ENCODE data around the gene SLC25A51. TPM values are rescaled to one million over a fixed set of nuclear protein-coding genes. Genes with fewer than 3 reads are reported as not detected.

Gene SLC25A51
- total RNA-seq, 4 donors from 2014 or later = 28.9 to 34.6 (median 31.6) TPM

DNA sequence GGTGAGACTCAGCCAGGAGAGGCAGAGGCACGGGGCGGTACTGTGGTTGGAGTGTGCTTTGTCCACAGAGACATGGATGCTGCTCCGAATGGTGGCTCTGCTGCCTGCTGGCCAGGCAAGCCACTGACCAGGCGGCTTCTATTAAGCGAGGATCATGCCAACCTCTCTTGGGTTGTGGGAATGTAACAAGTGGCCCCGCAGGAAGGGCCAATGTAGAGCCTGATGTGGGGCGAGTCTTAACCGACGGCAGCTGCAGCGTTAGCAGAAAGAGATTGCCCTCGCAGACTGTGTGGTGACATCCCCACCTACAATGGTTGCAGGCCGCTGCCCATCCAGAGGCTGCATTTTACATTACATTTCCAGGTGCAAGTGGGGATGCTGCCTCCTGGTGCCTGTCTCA is 46.6 kb upstream of the SLC25A51 start:
- Histone ChIP-seq H3K27ac (no peak overlapping the region), H3K4me3 (replicated peaks in 1 of 3) (no peak overlapping the region), H3K9me3 (no peaks in the 10 kb centered on the region), H3K36me3 (no peaks in the 10 kb centered on the region), H3K27me3 (no peaks in the 10 kb centered on the region), H3K4me1 (peaks cover 0 to 6% of the 10 kb centered on the region in 2 donors)
- intact Hi-C loops (cut with DNase I) = no loop called here
- WGBS, 2 donors = 99 to 100% methylated on average over 12 of the region's 12 CpGs
- DNase-seq = no peak
- TF ChIP-seq, protein P1, sequence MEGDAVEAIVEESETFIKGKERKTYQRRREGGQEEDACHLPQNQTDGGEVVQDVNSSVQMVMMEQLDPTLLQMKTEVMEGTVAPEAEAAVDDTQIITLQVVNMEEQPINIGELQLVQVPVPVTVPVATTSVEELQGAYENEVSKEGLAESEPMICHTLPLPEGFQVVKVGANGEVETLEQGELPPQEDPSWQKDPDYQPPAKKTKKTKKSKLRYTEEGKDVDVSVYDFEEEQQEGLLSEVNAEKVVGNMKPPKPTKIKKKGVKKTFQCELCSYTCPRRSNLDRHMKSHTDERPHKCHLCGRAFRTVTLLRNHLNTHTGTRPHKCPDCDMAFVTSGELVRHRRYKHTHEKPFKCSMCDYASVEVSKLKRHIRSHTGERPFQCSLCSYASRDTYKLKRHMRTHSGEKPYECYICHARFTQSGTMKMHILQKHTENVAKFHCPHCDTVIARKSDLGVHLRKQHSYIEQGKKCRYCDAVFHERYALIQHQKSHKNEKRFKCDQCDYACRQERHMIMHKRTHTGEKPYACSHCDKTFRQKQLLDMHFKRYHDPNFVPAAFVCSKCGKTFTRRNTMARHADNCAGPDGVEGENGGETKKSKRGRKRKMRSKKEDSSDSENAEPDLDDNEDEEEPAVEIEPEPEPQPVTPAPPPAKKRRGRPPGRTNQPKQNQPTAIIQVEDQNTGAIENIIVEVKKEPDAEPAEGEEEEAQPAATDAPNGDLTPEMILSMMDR (IDR thresholded peaks at IDR 0.05) = no peak
- no peak for TF ChIP-seq POLR2A (IDR thresholded peaks at IDR 0.05)

DNA sequence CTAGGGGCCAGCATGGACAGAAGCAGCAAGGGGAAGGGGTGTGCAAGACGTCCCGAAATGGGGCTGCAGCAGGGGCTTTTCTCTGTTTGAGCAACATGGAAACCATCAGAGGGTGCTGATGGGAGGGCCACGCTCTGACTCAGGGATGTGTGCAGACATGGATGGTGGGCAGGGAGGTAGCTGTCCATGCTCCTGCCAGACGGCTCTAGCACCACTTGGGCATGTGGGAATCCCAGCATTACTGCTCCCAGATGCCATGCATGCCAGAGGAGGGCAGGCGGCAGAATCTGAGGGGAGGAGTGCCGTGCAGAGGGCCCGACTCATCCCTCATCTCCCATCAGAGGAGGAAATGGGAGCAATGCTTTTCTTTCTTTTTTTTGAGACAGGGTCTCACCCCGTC is 45.6 kb upstream of the SLC25A51 start:
- no peak for DNase-seq
- H3K27ac ChIP-seq = no peak overlapping the region
- H3K36me3 ChIP-seq = no peaks in the 10 kb centered on the region
- TF ChIP-seq POLR2A (IDR thresholded peaks at IDR 0.05) = no peak
- intact Hi-C loops (cut with DNase I) = loop anchor here (10.0 kb wide), 1 partner anchor 65 kb away; no protein-coding TSS in a partner anchor
- WGBS, 2 donors = 86 to 95% methylated on average over 7 to 8 of the region's 8 CpGs
- H3K4me1 ChIP-seq = peaks cover 0 to 6% of the 10 kb centered on the region in 2 donors
- no peak overlapping the region for H3K4me3 ChIP-seq (replicated peaks in 1 of 3)
- H3K27me3 ChIP-seq = no peaks in the 10 kb centered on the region
- H3K9me3 ChIP-seq = no peaks in the 10 kb centered on the region

DNA sequence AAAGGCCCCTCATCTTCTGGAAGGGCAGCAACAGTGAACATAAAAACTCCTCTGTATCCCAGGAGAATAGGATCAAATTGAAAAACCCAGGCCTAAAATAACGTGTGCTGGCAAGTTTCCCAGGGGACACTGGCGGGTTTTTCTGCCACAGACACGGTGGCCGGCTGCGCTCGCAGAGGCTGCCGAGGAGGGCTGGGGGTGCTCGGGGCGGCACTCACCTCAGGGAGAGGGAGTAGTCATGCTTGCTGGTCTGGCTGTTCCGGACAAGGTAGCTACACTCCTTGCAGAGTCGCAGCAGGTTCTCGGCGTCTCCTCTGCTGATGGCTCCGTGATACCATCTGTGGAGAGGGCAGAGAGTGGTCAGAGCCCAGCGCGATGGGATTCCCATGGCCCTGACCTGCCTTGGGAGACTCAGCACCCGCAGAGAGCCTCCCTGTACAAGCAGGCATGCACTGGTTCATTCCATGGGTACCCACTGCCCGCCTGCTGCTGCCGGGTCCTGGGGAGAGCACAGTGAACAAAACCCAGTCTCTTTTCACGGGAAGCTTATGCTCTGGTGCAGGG is 44.6 kb upstream of the SLC25A51 start:
- no peak for DNase-seq
- 87 to 91% methylated on average over 14 to 20 of the region's 20 CpGs for WGBS, 2 donors
- intact Hi-C loops (cut with DNase I) = loop anchor here (10.0 kb wide), 1 partner anchor 66 kb away; no protein-coding TSS in a partner anchor
- Histone ChIP-seq H3K4me3 (replicated peaks in 1 of 3) (no peak overlapping the region), H3K9me3 (no peaks in the 10 kb centered on the region), H3K4me1 (peaks cover 8 to 12% of the 10 kb centered on the region in 2 donors), H3K27me3 (no peaks in the 10 kb centered on the region), H3K36me3 (no peaks in the 10 kb centered on the region), H3K27ac (no peak overlapping the region)
- TF ChIP-seq, protein P1 (IDR thresholded peaks at IDR 0.05) = no peak
- no peak for TF ChIP-seq POLR2A (IDR thresholded peaks at IDR 0.05)

DNA sequence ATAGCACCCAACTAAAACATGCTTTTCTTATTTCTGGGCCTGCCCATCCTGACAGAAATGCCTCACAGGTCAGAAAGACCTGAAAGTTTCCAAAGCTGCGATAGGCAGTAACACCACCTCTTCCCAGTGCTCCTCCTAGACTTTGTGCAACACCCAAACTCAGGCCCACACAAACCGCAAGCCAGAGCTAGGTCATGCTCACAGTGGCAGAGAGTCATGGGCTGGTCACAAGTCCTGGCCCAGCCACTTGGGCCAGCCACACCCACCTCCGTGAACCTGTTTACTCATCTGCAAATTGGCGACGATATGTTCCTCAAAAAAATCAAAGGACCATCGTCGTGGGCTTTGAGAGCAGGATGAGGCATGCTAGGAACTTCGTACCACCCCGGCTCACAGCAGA is 44.0 kb upstream of the SLC25A51 start:
- WGBS, 2 donors = 94 to 95% methylated on average over 9 of the region's 9 CpGs
- Histone ChIP-seq H3K27me3 (no peaks in the 10 kb centered on the region), H3K4me3 (replicated peaks in 1 of 3) (no peak overlapping the region), H3K4me1 (peaks cover 13 to 16% of the 10 kb centered on the region in 2 donors), H3K27ac (no peak overlapping the region), H3K9me3 (no peaks in the 10 kb centered on the region), H3K36me3 (no peaks in the 10 kb centered on the region)
- intact Hi-C loops (cut with DNase I) = loop anchor here (10.0 kb wide), 1 partner anchor 67 kb away; no protein-coding TSS in a partner anchor
- DNase-seq = no peak
- TF ChIP-seq POLR2A (IDR thresholded peaks at IDR 0.05) = no peak
- TF ChIP-seq, protein P1 (IDR thresholded peaks at IDR 0.05) = no peak

DNA sequence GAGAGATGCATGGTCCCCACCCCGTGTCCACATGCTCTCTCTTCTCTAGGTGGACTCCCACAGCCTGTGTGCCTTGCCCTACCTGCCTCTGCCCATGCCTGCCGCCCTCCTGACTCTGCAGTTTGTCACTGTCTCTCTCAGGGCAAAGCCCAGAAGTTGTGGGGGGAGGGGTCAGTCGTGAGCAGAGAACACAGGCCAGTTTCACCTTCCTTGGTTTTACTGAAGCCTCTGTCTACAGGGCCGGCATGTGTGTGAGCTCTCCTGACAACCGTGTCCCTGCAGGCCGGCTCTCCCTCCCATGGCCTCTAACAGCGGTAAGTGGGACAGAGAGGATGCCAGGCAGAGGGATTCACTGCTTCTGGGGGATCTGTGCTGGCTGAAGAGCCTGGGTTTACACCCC is 43.5 kb upstream of the SLC25A51 start:
- Histone ChIP-seq H3K9me3 (no peaks in the 10 kb centered on the region), H3K4me1 (peaks cover 16 to 21% of the 10 kb centered on the region in 2 donors), H3K4me3 (replicated peaks in 1 of 3) (no peak overlapping the region), H3K27ac (no peak overlapping the region), H3K36me3 (no peaks in the 10 kb centered on the region), H3K27me3 (no peaks in the 10 kb centered on the region)
- no peak for TF ChIP-seq POLR2A (IDR thresholded peaks at IDR 0.05)
- TF ChIP-seq, protein P1 (IDR thresholded peaks at IDR 0.05) = no peak
- intact Hi-C loops (cut with DNase I) = loop anchor here (10.0 kb wide), 1 partner anchor 67 kb away; no protein-coding TSS in a partner anchor
- WGBS, 2 donors = 89 to 92% methylated on average over 7 of the region's 7 CpGs
- DNase-seq = no peak
